ENCODE data around the gene FREY1. TPM values are rescaled to one million over a fixed set of nuclear protein-coding genes. Genes with fewer than 3 reads are reported as not detected.

Gene FREY1
- total RNA-seq, 1 donor from 2014 or later: 0.56 TPM

DNA sequence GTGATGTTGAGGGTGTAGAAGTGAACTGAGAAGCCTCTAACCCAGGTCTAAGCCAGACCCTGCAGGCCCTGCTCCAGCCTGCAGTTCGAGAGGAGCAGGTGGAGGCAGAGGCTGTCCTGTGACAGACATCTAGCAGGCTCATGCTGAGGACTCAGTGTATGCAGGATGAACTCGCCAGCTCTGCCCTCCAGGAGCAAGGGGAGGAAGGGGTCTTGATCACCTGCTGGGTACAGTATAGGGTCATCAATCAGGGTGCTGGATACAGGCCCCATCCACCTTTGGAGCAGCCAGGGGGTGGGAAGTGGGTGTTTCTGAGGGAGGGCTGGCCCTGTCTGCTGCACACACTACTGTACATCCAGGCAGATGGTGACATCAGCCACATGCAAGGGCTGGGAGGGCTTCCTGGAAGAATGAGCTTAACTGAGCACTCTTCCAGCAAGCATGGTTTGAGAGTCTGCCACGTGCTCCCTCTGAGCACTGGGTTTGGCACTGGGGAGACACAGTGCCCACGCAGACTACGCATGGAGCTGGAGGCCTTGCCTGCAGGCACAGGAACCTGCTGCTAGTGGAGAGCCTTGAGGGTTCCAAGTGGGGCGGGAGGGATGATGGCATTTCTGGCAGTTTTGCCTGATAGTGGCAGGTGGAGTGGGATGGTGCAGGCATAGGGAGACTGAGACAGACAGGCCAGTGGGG lies 12.4 kb downstream of the FREY1 start:
- ATAC-seq: no peak

DNA sequence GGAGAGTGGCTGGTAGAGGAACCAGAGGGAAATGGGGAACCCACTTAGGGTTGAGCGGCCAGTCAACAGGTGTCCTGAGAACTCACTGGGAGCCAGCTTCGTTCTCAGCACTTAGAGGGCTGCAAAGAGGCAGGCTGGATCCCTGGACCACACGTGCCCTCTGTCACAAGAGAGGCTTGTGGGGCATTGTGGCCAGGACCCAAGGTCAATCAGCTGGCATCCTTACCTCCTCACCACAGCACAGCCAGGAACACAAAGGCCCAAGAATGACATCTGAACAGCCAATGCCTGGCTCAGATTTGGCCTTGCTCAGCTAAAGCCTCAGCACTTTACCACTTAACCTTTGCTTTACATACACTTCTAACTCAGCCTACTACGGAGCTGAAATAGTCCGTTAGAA lies 14.2 kb downstream of the FREY1 start:
- no peak for ATAC-seq

DNA sequence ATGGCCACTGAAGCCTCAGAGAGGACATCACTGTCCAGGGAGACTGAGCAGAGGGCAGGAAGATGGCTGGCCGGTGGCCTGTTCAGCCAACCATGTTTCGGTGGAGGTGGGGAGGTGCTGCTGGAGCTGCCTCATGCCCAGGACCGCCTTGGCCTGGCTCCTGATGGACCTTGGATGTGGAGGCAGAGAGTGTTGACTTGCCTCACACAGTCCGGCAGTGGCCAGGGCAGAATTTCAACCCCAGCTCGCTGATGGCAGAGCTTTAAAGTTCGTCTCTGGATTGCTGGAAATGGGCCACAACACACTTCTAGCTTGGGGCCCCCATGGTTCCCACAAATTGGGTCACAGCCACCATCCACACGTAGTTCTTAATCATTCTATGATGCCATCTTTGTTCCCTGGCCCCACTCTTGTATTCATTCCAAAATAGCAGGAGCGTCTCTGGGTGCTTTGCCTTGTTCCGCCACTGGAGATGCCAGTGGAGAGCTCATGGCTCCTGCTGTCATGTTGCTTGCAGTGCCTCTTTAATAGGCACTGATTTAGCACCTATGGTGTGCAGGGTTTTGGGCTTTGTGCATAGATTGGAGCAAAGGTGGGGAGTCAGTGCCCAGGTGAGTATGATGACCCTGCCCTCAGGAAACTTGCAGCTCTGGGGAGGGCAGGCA lies 16.1 kb downstream of the FREY1 start:
- ATAC-seq: no peak

DNA sequence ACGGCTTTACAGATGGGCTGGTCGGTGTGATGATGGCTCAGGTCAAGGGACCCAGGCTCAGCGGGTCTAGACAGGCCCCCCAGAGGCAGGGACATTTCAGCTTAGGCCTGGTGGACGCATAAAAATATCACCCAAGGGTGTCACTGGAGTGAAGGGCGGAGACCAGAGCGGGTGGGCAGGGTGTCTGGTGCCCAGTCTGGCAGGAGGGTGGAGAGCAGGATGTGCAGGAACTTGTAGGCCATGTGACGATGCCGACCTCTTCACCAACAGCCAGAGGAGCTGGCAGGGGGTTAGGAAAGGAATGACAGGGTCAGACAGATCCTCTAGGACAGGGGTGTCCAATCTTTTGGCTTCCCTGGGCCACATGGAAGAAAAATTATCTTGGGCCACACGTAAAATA lies 17.1 kb downstream of the FREY1 start:
- ATAC-seq: no peak

DNA sequence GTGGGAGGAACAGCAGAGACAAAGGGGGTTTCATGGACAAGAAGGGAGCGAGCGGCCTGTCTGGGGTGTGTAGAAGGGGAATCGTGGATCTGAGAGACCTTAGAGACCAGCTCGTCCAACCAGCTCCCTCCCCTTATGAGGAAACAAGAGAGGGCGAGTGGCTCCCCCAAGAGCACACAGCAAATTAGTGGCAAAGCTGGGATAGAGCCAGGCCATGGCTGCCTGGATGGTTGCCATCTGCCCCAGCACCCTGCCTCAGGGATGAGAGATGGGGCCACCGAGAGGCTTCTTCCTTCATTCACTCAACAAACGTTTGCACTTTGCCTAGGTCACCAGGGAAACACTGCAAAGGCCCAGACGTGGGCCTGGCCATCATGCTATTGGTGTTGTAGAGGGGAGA lies 17.5 kb downstream of the FREY1 start:
- no peak for ATAC-seq

DNA sequence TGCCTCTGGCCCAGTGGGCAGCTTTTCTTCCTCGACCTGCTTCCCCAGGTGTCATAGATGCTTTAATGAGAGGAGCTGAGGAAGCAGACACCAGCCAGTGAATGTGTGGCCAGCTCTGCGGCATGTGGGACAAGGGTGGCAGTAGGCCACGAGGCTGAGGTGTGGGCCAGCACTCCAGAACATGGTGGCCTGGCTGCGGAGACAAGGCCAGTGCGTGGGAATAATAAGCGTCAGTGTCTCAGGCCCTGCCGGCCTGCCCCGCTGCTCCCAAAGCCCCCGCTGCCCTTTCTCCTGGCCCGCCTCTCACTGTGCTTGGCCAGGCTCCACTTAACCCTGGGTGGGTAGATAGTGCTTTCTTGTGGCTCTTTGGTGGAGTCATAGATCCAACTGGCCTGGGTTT lies 19.5 kb downstream of the FREY1 start:
- ATAC-seq: no peak

DNA sequence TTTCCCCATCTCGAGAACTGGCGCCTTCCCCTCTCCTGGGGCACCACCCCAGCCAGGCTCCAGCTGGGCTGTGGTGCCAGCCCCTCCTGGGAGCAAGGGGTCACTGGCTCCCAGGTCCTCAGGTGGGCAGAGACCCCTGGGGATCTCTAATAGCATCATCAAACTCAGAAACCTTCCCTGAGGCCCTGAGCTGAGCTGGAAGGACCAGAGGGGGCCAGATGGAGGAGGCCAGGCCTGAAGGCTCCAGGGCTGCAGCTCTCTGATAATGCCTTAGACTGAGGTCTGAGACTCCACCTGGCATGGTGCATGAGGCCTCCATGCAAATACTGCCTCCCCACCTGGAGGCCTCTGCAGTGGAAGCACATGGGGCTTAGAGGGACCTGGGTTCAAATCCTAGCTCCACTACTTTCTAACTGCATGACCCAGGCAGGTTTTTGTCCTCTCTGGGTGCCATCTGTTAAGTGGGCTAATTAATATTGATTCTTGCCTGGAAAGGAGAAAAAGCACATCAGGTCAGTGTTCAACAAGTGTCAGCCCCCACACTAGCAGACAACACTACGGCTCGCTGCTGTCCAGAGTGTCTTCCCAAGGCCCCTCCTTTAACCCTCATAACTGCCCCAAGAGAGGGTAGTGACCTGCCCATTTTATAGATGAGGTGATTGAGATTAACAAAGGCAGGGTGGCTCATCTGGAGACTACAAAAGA lies 20.1 kb downstream of the FREY1 start:
- no peak for ATAC-seq

DNA sequence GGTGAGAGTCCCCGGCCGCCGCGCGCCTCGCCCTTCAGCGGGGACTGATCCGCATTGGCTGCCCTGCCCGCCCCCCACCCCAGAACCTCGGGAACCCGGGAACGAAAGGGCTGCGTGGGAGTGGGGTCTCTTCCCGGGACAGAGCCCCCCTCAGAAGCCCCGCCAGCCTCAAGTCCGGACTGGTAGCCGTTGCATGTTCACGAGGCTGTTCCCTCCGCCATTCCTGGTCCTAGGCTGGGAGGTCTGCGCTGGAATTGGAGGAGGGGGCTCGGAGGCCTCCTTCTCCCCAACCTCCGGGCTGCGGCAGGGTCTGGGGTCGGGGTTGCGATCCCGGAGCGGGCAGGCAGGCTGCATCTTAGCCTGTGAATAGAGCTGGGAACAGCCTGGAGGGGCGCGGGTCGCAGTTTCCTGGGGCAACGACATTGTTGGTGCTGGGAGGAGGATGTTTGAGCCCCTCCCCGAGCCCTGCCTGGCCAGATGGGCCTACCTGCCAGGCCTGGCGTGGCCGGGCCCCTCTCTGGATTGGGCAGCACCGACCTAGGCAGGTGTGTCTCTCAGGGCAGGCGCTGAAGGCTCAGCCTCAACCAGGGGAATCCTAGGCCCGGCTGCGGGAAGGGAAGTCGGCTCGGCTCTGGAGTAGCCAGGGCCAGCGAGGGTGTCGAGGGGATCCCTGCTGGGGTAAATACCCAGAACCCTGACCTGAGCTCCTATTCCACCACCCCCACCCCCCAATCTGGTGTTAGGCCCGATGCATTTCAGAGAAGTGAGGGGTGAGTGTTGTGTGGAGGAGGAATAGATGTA lies 20.9 kb downstream of the FREY1 start:
- no peak for ATAC-seq

DNA sequence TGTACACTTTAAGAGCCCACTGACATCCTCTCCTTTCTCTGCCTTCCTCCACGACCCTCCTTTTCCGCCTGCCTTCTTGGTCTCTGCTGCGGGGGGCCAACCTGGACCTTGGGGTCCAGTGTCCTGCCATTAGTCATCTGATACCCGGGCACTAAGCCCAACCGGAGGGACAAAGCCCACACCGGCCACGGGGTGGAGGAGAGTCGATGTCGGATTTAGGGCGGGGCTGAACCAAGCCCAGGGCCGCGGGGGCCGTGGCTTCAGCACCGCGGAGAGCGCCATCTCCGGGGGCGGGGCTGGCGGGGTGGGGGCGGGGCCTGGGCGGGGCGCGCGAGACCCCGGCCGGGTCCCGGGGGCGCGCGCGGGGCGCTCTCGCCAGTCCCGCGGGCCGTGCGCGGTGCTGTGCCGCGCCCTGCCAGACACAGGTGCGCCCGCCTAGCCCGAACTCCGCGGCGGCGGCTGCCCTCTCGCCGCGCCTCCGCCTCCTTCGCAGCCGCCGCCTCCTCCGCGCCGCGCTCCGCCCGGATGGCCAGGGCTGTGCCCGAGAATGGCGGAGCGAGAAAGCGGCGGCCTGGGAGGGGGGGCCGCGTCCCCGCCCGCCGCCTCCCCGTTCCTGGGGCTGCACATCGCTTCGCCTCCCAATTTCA lies 21.7 kb downstream of the FREY1 start, which contains the start of gene MAPK8IP1:
Gene MAPK8IP1, plus strand, starts transcription at position 378 of the 647 bp plus-strand sequence. Its CDS starts 170 bp downstream, at position 548.
- peak; percentile 83 for ATAC-seq

DNA sequence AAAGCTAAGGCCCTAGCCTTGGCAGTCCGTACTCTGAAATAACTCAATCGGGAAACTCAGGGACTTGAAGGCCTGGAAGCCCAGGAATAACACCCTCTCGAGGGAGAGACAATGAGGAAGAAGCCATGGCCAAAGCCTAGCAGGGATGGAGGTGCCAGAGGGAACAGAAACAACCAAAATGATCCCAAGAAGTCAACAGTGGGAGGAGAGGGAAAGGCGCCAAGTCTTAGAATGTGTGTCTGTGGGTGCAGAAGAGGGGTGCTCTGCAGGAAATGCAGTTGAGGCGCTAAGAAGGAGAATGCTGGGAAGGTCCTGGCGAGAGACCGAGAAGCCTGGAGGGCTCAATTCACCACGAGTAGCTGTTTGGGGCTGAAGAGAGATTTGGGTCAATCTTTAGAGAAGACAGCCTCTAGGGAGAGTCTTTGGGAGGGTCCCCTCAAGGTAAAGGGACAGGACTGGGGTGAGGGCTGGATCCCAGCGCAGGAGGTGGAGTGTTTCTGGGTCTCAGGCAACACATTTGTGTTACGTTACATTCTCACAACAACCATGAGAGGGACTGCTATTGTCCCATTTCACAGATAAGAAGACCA lies 22.4 kb downstream of the FREY1 start:
- ATAC-seq: no peak

DNA sequence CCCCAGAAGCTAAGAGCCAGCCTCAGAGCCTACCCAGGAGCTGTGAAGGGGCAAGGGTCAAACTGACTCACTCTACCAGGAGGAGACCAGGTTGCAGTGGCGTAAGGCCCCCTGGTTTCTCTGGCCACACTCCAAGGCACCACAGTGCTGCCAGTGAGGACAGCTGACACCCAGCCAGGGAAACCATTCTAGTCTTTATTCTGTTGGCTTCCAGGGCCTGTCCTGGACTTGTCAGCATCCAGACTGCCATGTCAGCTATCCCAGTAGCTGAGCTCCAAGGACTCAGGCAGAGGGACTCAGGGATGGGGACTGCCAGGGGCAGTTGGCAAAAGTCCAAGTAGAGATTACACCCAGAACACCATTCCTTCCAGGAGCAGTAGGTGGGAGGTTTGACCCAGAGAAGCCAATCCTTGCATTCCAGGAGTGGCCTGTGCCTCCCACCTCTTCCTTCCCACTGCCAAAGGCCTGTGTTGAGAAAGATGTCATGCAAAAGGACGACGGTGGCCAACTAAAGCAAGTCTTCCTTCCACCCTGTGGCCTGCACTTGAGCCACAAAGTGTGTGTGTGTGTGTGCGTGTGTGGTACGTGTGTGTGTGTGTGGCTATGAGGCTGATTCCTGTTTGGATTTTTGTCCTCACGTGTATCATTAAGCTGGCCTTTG lies 25.2 kb downstream of the FREY1 start:
- ATAC-seq: no peak

DNA sequence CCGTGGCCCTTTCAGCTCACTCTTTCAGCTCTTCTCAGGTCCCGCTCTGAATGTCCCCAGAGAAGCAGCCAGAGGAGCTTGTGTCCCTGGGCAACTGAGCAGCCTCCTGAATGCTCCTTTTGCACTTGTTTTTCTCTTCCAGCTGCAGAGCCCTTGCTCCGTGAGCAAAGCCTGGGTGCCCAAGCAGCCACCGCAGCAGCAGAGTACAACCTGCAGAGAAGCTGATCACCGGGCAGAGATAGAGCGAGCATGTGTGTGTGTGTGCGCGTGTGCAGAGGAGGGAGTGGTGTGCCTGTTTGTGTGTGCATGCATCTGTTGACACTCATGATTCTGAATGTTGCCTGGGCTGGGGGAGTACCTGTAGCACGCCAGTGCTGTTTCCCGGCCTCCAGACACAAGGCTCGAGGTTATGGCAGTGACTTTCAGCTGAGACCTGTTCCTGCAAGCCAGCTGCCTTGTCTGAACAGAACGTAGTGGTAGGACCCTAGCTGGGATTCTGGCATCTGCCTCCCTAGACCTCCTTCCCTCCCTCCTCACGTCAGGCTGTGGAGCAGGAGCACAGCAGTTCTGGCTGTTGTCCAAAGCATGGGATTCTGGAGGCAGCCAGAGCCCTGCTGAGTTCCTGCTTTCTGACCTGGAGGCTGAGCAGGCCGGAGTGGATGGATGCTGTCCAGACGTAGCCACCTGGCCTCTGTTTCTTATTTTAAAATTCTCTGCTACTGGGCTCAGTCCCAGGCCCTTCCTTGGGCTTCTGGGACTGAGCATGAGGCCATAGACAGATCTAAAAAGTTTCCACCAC lies 26.1 kb downstream of the FREY1 start:
- ATAC-seq: no peak

DNA sequence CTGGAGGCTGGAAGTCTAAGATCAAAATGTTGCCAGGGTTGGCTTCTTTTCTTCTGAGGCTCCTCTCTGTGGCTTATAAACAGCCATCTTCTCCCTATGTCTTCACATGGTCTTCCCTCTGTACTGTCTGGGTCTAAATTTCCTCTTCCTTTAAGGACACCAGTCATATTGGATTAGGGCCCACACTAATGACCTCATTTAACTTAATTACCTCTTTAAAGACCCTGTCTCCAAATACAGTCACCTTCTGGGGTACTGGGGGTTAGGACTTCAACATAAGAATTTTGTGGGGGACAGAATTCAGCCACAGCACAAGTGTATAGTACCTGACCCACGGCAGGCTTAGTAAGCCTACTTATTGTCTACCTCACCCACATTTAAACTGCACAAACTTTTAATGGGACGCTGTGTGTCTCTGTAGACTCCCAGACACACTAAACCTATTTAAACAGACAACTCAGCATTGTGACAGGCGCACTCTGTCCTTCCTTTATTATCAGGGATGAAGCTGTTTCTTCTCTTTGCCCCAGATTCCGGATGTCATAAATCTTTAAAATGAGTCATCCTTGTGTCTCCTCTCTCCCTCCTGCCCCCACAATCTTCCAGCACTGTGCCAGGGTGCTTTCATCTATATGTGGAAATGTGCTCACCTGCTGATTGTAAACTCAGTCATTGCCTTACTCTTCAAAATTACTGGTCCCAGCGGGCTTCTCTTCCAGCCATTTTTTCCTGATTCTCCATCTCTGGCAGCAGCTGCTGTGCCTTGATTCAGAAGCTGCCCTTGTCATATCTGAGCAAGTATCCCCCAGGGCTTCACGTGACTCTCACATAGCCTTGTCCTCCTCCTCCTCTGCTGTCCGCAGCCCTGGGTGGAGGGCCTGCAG lies 27.0 kb downstream of the FREY1 start:
- no peak for ATAC-seq

DNA sequence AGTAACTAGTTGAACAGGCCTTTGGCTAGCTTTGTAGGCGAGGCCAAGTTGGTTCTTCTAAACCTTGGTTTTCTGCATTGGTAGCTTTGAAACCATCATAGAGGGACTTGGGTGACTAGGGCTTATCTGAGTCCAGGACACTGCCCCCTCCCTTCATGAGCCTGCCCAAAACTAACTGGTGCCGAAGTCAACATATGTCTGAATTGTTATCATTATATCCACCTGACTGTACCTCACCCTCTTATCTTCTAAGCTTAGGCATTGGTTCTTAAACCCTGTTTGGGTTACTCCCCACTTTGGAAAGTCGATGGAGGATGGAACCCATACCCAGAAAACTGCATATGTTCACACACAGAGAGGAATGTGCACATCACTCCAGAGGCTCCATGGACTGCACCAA lies 29.2 kb downstream of the FREY1 start:
- no peak for ATAC-seq

DNA sequence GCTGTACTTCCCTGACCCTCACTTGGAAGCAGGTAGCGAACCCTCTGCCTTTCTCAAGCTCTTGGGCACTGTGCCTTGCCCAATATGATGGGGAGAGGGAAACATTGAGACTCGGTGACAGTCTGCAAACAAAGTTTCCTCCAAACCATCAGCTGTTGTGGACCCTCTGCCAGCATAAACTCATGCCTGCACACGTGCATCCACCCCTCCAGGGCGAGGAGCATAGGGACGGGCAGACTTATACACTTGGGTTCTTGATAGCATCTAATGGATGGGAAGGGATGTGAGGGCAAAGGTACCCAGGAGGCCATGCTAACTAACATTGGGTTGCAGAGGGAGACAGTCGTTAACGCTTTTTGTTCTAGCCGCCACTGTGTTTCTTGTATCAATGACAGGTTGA lies 29.9 kb downstream of the FREY1 start:
- ATAC-seq: no peak

DNA sequence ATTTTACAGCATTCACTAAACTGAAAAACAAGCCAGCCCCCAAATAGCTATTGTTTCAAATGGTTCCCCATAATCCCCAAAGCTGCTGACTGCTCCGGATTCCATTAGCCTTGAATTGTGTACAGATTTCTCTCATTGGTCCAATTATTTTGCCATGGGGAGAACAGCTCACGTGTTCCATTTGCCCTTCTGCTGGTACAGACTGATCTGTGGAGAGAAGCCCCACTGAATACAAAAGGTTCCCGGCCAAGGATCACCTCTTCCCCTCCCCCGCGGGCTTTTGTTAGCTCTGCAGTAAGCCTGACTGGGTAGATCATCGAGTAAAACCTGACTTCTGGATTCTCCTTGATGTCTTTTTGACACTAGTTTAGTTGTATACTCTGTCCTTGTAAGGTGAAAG lies 30.7 kb downstream of the FREY1 start:
- no peak for ATAC-seq

DNA sequence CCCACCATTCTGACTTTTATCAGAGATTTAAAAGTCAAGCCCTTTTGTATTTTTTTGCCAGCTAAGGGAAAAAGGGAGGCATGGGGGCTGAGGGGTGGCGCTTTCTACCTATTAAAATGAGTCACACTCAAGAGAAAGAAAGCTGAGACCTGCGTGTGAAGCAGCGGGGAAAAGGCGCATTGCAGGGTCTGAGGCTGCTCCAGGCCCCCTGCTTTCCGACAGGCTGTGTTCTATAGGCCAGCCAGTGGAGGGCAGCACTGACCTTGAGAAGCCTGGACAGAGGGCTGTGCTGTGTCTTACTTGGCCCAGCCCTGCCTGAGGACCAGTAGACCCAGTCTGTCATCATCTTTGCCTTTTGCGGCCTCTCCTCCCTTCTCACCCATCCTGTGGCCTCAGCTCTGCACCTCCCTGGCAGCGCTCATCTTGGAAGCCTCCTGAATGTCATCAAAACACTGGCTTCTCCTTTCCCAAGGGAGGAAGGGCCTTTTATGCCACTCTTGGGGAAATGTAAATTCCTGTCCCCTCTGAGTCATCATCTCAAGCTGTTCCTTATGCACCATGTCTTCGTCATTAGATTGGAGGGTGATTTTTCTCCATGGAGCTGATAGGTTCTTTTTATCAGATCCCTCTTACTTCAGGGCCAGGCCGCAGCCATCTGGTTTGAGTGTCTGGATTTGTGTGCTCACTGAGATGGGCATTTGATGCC lies 34.3 kb downstream of the FREY1 start:
- peak; percentile 93 for ATAC-seq

DNA sequence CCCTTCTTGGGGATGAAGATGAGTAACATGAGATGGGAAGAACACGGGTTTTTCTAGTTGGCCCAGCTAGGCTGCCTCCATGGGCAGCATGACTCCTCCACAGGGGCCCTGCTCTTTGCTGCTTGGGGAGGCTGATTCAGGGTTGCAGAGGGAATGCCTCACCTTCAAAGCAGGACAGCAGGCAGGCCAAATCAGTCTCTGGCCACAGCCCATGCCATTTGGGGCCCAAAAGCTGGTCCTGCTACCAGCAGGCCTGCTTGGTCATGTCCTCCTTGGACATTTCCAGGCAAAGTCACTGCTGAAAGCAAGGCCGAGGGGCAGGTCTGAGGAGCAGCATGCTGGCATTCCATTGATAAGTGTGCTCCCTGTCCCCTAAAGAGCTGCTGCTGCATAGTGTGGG lies 35.4 kb downstream of the FREY1 start:
- ATAC-seq: no peak

DNA sequence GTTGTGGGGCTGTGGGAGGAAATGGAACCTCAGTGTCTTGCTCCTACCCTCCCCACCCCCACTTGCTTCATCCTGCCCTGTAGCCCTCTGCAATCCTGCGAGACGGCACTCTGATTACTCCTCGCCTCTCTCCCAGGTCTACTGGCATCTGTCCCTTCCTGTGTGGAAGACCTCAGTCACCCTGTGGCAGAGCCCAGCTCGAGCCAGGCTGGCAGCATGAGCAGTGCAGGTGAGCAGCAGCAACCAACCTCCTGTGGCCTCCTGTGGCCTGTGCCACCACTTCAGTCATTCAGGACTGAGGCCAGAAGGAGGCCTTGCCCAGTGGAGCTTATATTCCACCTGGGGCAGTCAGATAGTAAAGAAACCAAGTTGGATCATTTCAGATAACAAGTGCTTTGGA lies 36.4 kb downstream of the FREY1 start:
- no peak for ATAC-seq
